ENCODE data around the gene CLTC.
A peak's percentile ranks its signal among the peaks of the same experiment; 100 is the strongest.
"Not testable (repeated sequence)": the region's sequence is repeated elsewhere in the genome, so short reads cannot be mapped to it uniquely, and the experiment has no call there.

Gene CLTC

DNA sequence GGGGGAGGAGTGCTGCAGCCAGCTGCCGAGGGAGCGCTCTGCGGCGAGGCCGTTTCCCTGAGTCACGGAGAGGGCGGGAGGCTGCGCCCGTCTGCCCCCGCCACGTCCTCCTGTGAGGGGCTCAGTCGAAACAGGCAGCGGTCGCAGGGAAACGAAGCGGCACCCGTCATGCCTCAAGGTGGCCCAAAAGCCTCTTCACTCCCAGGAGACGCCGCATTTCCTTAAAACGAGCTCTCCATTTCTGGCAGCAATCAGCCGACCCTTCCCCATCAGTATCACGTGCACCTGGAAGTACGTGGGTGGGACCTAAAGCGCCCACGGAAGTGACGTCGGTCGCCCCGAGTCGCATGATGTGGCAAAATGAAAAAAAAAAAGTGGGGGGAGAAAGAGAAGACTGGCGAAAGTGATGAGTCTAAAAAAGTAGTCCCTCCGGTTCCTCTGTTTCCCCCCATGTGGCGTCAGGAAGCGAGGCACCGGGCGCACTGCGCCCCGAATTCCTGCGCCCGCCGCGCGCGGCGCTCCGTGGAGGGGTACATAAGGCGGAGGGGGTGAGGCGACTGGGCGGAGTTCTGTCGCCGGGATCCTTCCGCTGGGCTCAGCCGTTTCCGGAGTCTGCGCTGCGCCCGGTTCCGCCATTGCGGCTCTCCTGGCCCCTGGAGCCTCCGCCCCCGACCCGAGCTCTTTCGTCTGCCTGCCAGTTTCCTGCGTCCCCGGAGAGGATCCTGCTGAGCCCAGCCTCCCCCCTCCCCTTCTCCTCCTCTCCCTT lies at the start of gene CLTC:
CLTC (plus strand) TSS at position 598 of the 766 bp plus-strand sequence. CDS start 237 bp downstream, outside the sequence.
- peak; percentile 99 for DNase-seq (ENCODE audit: low read depth)

DNA sequence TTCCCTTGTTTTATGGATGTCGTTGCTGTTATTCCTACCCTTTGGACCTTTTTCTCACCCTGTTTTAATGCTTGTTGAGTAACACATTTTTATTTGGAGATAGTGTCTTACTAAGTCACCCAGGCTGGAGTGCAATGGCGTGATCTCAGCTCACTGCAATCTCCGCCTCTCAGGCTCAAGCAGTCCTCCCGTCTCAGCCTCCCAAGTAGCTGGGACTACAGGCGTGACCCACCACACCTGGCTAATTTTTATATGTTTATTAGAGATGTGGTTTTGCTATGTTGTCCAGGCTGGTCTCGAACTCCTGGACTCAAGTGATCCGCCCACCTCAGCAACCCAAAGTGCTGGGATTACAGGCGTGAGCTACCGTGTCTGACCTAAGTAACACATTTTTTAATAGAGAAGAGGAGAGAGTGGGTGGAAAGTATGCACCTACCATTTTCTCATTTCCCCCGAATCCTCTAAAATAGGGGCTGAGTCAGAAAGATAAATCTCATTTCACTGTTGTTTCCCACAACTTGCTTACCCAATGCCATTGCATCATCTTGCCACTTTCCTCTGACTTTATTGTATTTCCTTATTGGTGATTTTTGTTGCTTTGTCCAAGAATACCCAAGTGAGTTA lies 47.3 kb upstream of the CLTC start:
- peak; percentile 26 for DNase-seq (ENCODE audit: low read depth)

DNA sequence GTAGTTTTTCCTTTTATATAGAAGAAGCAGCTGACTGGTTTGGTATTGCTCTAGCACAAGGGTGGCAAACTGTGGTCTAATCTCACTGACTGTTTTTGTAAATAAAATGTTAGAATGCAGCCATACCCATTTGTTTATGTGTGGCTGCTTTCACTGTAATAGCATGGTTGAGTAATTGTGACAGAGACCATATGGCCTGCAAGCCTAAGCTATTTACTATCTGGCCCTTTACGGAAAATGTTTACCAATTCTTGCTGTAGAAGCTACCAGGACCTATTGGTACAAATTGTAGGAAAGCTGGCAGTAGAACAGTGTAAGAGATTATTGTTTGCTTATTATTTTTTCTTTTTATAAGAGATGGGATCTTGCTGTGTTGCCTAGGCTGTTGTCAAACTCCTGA lies 35.5 kb upstream of the CLTC start:
- not testable (repeated sequence) for DNase-seq (ENCODE audit: low read depth)

DNA sequence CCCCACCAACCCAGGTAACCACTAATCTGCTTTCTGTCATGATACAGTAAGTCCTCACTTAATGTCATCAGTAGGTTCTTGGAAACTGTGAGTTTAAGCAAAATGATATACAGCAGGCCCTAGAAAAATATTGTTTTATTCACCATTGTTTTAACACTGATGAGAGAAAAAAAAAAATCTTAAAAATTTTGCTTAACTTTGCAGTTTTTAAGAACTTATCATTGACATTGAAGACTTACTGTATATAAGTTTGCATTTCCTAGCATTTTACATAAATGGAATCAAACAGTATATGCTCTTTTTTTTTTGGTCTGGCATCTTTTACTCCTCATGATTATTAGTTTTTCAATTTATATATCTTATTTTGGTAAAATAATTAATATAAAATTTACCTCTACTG lies 19.5 kb upstream of the CLTC start:
- no peak for DNase-seq (ENCODE audit: low read depth)

DNA sequence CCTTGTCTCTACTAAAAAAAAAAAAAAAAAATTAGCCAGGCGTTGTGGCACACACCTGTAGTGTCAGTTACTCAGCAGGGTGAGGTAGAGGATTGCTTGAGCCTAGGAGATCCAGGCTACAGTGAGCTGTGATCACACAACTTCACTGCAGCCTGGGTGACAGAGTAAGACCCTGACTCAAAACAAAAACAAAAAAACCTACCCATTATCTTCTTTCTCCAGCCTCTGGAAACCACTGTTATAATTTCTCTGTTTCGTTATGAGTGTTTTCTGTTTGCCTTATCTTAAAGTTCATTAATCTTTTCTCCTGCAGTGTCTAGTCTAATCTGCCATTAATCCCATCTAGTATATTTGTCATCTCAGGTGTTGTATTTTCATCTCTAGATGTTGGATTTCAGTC lies 18.6 kb upstream of the CLTC start:
- DNase-seq (ENCODE audit: low read depth): no peak

DNA sequence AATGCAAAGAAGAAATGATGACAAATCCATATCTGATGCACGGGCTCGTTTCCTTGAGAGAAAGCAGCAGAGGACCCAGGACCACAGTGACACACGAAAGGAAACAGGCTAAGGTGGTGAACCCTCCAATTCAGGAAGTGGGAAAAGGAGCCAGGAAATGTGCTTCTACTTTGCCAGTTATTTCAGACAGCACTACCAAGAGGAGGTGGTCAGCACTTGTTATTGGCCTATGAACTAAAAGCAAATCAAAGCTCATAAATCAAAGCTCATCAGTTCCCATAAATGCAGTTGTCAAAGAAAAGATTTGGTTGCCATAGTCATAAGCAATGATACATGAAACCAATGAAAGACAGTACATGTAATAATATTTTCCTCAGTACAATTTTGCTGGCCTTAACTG lies 12.6 kb upstream of the CLTC start:
- no peak for DNase-seq (ENCODE audit: low read depth)

DNA sequence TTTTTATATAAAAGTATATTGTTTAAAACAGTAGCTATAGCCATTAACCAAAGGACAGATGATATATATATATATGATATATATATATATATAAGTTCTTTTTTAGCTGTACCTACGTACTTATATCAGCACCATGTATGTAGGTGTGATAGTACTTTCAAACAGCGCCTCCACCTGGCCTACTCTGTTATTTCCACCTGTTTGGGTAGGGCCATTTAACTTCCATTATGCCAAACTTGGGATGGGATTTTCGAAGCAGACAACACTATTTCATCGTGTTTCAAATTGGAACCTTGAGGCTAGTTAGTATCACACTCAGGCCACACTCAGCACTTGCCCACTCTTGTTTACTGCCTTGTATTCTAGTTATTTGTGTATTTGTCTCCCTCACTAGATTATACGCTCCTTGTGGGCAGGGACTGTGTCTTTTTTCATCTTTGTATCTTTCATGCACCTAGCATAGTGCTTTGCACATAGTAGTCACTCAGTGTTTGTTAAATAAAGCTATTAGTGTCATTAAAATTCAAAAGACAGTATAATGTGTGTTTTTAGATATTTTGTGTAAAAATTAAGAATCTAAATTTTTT lies 11.8 kb upstream of the CLTC start:
- DNase-seq (ENCODE audit: low read depth): peak; percentile 42

DNA sequence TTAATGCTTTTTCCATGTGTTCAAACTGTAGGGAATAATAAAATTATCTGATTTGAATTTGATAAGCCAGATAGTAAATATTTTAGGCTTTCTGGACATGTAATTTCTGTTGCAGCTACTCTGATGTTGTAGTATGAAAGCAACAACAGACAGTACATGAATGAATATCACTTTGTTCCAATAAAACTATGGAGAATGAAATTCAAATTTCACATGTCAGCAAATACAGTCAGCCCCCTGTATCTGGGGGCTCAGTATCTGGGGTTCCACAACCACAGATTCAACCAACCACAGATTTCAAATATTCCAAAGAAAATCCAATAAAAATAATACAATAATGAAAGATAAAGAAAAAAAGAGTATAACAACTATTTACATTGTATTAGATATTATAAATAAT lies 8.2 kb upstream of the CLTC start:
- DNase-seq (ENCODE audit: low read depth): no peak

DNA sequence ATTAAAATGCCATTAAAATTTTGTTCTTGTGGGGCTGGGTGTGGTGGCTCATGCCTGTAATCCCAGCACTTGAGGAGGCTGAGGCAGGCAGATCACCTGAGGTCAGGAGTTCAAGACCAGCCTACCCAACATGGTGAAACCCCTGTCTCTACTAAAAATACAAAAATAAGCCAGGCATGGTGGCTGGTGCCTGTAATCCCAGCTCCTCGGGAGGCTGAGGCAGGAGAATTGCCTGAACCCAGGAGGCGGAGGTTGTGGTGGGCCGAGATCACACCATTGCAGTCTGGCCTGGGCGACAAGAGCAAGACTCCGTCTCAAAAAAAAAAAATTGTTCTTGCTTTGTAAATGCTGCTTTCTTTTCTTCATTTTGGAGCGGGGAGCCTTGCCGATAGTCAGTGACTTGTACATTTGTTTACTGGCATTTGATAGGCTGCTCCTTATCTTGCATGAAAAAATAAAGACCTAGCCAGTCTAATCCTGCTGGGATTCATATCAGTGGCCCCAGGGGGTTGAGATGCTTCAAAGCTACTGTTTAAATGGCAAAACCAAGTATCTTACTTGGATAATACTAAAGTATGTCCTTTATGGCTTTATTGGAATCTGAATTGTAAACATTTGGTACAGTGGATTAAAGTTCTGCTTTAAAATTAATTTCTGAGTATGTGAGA lies 3.3 kb upstream of the CLTC start:
- DNase-seq (ENCODE audit: low read depth): no peak

DNA sequence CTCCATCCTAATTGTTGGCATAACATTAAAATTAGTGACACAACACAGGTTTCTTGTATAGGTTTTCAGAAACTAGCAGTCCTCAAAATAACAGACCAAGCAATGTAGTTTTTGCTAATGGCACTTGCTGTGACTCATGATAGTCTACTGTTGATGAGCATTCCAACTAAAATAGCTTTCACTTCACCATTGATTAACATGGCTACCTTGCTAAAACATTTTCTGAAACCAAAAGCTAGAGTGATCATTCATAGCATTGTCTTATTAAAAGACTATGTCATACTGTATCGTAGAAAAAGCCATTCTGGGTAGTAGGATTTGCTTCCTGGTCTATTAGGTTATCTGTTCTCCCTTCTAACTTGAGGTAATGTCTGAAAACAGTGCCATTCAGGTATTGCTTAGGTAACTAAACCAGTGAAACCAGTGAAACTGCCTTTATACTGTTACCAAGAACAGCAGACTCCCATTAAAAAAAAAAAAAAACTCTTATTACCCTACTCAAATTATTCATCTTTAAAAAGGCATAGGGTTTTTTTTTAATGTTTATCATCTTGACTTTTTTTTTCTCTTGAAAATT lies 2.5 kb upstream of the CLTC start:
- DNase-seq (ENCODE audit: low read depth): peak; percentile 33

DNA sequence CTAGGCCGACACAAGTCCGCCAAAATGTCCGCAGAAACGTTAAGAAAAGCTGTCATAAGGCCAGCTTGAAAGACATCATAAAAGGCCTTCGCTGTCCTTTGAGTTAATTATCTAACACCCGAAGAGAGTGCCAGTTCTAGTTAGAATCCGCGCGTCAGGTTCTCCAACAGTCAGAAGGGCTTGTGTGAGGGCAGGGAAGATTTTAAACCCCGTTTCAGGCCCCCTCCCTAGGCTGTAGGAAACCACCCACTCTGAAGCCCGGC lies 729 bp upstream of the CLTC start:
- no peak for DNase-seq (ENCODE audit: low read depth)

DNA sequence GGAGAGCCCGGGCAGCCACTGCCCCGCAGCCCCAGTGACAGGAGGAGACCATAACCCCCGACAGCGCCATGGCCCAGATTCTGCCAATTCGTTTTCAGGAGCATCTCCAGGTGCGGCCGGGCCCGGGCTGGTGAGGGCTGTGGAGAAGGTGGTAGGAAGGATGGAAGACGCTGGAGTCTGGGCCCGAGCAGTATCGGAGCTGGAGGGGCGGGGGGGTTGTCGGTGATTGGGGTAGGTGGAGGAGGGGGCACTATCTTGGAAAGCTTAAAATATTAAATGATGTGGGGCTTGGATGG lies 317 bp downstream of the CLTC start:
- no peak for DNase-seq (ENCODE audit: low read depth)

DNA sequence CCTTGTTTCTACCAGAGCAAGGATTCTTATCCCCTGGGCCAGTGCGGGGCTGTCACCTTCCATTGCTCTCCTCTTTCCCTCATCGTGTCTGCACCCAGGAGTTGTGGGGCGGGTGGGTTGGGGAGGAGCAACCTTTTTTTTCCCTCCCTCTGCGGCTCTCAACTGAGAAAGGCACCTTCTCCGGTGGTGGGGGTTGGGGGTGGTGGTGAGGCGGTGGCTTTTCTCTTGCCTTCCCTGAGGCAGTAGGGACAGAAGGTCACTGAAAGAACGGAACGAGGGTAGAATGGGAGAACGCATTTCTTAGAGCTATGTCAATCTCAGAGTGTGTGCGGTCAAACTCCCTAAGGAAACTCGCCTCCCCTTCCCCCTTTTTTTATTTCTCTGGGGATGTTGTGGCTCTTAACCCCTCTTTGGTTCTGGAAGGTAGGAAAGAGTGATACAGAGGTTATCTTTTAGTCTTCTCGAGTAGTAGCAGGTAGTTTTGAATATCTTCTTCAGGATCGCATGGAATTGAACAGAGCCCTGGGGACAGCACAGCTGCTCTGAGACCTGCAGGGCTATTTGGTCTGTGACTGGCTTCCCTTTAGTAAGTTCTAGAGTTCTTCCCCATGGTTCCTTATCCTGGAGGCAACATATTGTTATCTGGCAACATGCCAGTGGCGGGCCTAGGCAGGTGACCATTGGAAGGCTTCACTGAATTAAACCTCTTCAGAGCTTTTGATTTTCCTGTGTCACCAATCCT lies 994 bp downstream of the CLTC start:
- DNase-seq (ENCODE audit: low read depth): peak; percentile 67

DNA sequence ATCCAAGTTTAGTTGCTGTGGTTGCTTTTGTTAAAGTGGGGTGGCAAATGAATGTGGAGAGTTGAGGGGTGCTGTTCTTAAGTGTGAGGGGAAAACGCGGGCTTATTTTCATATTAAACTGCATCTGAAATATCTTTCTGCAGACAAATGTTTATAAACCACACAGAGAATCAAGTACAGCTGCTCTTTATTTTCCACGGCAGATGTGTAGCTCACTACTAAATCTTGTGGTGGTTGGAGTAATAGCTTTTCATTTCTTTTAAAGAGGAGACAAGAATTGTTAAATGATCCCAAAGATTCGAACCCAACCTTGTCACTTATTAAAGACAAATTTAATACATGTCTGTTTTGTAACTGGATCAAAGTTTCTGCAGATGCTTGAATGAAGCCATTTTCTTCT lies 2.1 kb downstream of the CLTC start:
- DNase-seq (ENCODE audit: low read depth): no peak

DNA sequence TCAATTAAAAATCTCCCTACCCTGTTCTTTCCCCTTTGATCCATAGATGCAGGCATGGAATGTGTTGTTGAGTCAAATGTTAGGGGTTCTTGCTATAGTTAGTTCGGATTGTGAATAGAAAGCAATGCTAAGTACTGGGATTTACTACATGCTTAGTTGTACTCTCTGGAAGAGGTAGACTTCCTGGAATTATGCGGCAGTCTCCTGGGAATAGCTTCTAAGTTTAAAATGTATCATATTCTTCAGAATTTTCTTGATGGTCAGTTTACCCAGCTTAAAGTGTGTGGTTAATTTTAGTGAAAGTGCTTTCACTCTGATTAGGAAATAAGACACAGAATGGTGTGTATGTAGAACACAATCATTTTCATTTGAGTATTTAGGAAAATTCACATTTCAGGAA lies 3.5 kb downstream of the CLTC start:
- DNase-seq (ENCODE audit: low read depth): no peak

DNA sequence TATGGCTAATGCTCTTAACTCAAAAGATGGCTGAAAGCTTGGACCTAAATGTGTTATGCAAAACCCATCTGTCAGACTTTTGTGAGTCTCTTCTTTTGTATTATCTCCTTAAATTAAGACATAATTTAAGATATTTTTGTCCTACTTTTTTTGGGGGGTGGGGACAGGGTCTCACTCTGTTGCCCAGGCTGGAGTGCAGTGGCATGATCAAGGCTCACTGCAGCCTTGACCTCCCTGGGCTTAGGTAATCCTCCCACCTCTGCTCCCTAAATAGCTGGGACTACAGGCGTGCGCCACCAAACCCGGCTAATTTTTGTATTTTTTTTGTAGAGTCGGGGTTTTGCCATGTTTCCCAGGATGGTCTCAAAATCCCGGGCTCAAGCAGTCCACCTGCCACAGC lies 7.1 kb downstream of the CLTC start:
- no peak for DNase-seq (ENCODE audit: low read depth)

DNA sequence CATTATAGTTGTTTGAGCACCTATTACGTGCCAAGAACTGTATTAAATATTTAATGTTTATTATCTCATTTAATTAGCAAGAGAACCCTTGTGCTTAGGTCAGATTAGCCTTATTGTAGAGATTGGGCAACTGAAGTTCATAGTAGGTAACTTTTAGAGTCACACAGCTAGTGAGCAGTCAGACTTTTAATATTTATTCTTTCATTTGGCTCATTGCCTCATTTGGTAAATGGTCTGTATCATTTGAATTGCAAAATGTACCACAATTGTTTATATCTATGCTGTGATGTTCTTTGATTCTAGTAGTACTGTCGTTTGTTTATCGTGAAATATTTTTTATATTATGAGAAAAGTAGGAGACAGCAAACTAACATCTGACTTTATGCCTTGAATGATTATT lies 7.6 kb downstream of the CLTC start:
- no peak for DNase-seq (ENCODE audit: low read depth)

DNA sequence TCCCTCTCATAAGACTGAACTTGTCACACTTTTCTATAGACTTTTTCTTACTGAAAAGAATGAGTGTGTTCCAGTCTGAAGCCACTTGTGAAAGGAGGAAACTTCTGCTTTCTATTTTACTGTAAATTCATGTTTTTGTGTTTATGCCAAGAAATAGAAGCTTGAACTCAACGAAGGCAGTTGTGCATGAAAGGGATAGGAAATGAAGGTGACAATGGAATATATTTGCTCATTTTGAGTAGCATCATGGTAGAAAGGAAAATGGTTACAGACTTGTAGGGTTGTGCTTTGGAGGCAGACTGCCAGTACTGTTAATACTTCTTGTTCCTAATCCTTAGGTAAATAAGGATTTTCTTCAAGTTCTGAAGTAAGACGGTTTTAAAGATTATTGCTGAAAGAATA lies 8.1 kb downstream of the CLTC start:
- no peak for DNase-seq (ENCODE audit: low read depth)

DNA sequence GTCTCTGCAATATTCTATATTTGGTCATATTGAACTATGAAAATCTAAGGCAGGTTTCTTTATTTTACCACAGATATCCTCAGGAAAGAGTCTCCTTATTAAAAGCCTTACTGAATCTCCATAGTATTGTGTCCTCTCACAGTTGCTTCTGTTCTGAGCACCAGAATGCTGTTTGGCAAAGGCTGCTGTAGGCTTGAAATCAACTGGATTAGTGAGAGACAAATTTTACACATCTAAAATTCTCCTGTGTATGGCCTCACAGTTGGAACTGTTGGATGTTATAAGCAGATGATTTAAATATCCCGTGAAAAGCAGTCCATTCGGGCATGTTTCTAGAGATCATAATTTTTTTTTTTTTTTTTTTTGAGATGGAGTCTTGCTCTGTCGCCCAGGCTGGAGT lies 9.5 kb downstream of the CLTC start:
- no peak for DNase-seq (ENCODE audit: low read depth)

DNA sequence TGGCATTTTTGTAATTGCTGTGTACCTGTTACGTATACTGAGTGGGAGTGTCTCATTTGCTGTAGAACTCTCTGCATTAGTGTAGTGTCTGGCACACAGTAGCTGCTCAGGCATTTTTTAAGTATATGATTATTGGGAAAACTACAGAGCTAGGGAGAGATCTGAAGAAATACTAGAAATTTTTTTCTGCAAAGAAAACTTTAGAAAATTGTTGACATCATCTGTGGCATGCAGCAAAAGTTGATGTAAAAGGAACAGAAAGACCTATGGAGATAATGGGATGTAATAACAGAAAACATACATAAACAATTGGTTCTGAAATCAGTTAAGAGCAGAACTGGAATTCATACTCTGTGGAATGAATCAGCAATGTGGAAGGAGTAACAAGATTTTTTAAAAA lies 11.6 kb downstream of the CLTC start:
- no peak for DNase-seq (ENCODE audit: low read depth)

DNA sequence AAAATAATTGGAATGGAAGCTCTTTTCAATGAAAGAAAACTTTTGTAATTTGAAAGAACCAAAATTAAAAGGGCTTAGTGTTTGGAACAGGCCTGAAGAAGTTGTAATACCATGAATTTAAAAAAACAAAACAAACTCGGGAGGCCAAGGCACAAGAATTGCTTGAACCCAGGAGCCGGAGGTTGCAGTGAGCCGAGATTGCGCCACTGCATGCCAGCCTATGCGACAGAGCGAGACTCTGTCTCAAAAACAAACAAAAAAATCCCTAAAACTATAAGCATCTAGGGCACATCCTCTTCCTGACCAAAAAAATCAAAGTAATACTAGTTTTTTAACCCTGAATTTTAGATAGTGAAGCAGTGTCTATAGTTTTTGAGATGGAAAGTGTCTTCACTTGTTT lies 12.7 kb downstream of the CLTC start:
- no peak for DNase-seq (ENCODE audit: low read depth)

DNA sequence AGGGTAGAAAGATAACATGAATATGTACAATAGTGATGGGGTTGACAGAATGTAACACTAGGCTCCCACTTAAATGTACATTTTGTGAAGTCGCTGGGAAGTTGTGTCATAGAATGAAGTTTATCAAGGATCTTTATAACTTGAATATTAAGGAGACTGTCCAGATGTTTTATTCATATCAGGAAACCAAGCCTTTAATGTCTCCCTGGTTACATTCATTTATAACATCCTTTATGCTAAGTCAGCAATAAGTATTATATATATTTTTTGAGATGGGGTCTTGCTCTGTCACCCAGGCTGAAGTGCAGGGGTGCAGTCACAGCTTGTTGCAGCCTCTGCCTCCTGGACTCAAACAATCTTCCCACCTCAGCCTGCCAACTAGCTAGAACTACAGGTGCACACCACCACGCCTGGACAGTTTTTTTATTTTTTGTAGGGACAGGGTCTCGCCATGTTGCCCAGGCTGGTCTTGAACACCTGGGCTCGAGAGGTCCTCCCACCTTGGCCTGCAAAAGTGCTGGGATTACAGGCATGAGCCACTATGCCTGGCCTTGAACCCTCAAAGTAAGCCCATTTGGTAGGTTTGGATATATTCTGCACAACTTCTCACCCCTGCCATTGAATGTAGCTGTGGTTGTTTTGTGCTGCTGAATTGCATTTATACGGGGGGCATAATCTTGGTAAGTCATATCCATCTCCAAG lies 14.1 kb downstream of the CLTC start:
- no peak for DNase-seq (ENCODE audit: low read depth)
